Neural cell (in vitro differentiated cells): ENCODE results near the gene PRDM15. TPM values are rescaled to one million over a fixed set of nuclear protein-coding genes. Genes with fewer than 3 reads are reported as not detected.

ENCODE experiments used
- H2AFZ ChIP-seq: fragments of 200-600, 300-800 bp; sonication (generic), shearing (Covaris generic); 2 replicates; pipeline ENCODE4 v1.6.0; 2014; ENCODE audit warnings: low read depth, mild to moderate bottlenecking, antibody characterized with exemption, low read length, moderate library complexity
- H3F3A ChIP-seq: fragments of 200-600 bp; shearing (Covaris generic); 2 replicates; pipeline ENCODE4 v1.6.1; 2016; ENCODE audit warnings: mild to moderate bottlenecking, moderate library complexity, mixed read lengths, antibody characterized with exemption, low read length; ENCODE audit not compliant: insufficient read depth, poor library complexity, severe bottlenecking
- H3K27ac ChIP-seq: fragments of 200-600, 300-800 bp; sonication (generic), shearing (Covaris generic); 2 replicates; pipeline ENCODE4 v1.5.1; 2014; ENCODE audit warnings: mild to moderate bottlenecking, low read length, moderate library complexity
- H3K27me3 ChIP-seq: fragments of 300-800, 200-600 bp; sonication (generic), shearing (Covaris generic); 2 replicates; pipeline ENCODE4 v1.6.0; 2014; ENCODE audit warnings: mild to moderate bottlenecking, low read depth, low read length, moderate library complexity; ENCODE audit not compliant: insufficient read depth
- H3K36me3 ChIP-seq: fragments of 300-800, 200-600 bp; sonication (generic), shearing (Covaris generic); 2 replicates; pipeline ENCODE4 v1.5.1; 2014; ENCODE audit warnings: mild to moderate bottlenecking, antibody characterized with exemption, low read length, moderate library complexity; ENCODE audit not compliant: insufficient read depth
- H3K4me2 ChIP-seq: fragments of 300-800, 200-600 bp; sonication (generic), shearing (Covaris generic); 2 replicates; pipeline ENCODE4 v1.6.0; 2014; ENCODE audit warnings: mild to moderate bottlenecking, low read length
- H3K4me3 ChIP-seq: fragments of 300-800, 200-600 bp; sonication (generic), shearing (Covaris generic); 2 replicates; pipeline ENCODE4 v1.5.1; 2014; ENCODE audit warnings: mild to moderate bottlenecking, low read length, moderate library complexity
- H3K79me2 ChIP-seq: fragments of 200-600 bp; shearing (Covaris generic); replicated peaks from 2 replicates; pipeline ENCODE4 v1.6.0; 2014; ENCODE audit warnings: mild to moderate bottlenecking, low read length, moderate library complexity; ENCODE audit not compliant: insufficient read depth
- H3K9ac ChIP-seq: fragments of 300-800, 200-600 bp; sonication (generic), shearing (Covaris generic); 2 replicates; pipeline ENCODE4 v1.6.1; 2016; ENCODE audit warnings: mild to moderate bottlenecking, low read length, mixed read lengths
- H3K9me2 ChIP-seq: fragments of 200-600 bp; shearing (Covaris generic); 2 replicates; pipeline ENCODE4 v1.6.1; 2016; ENCODE audit warnings: mild to moderate bottlenecking, low read length, mixed read lengths; ENCODE audit not compliant: insufficient read depth
- H3K9me3 ChIP-seq: fragments of 200-600, 300-800 bp; sonication (generic), shearing (Covaris generic); 2 replicates; pipeline ENCODE4 v1.6.1; 2016; ENCODE audit warnings: mild to moderate bottlenecking, mixed run types, low read length, moderate library complexity, mixed read lengths
- H4K20me1 ChIP-seq: fragments of 200-600 bp; shearing (Covaris generic); 2 replicates; pipeline ENCODE4 v1.6.1; 2016; ENCODE audit warnings: mild to moderate bottlenecking, mixed run types; ENCODE audit not compliant: insufficient read depth
- EP300 ChIP-seq: fragments of 450-650 bp; conservative IDR thresholded peaks from 2 replicates; pipeline ENCODE4 v1.6.1; 2014; ENCODE audit warnings: antibody characterized with exemption, mild to moderate bottlenecking, moderate library complexity; ENCODE audit not compliant: poor library complexity, severe bottlenecking
- EZH2 ChIP-seq: fragments of 200-600, 300-800 bp; shearing (Covaris generic), sonication (generic); IDR thresholded peaks from 2 replicates; pipeline ENCODE4 v1.6.1; 2014; ENCODE audit warnings: antibody characterized with exemption, low read length, borderline replicate concordance, mild to moderate bottlenecking; ENCODE audit not compliant: insufficient read depth, poor library complexity, severe bottlenecking
- MXI1 ChIP-seq: fragments of 450-650 bp; conservative IDR thresholded peaks from 2 replicates; pipeline ENCODE4 v1.6.1; 2014; ENCODE audit warnings: antibody characterized with exemption, mild to moderate bottlenecking; ENCODE audit not compliant: poor library complexity, severe bottlenecking
- POLR2AphosphoS5 ChIP-seq: IDR thresholded peaks from 2 replicates; pipeline ENCODE4 v1.6.1; 2012
- RAD21 ChIP-seq: fragments of 450-650 bp; conservative IDR thresholded peaks from 2 replicates; pipeline ENCODE4 v1.6.1; 2014; ENCODE audit warnings: antibody characterized with exemption, mild to moderate bottlenecking, moderate library complexity
- SMC3 ChIP-seq: fragments of 450-650 bp; conservative IDR thresholded peaks from 2 replicates; pipeline ENCODE4 v1.6.1; 2014; ENCODE audit warnings: antibody characterized with exemption, mild to moderate bottlenecking, moderate library complexity; ENCODE audit not compliant: poor library complexity
- TAF1 ChIP-seq: IDR thresholded peaks from 2 replicates; pipeline ENCODE4 v1.6.1; 2012; ENCODE audit warnings: low read depth
- polyA plus RNA-seq: library from polyadenylated mRNA; depleted of rRNA; stranded (reverse); fragments of >200 nt; gene quantifications from 2 replicates; pipeline ENCODE4 v1.2.3, GENCODE V29; 2014
- TF ChIP-seq, protein P1 (sequence below): fragments of 450-650 bp; IDR thresholded peaks from 2 replicates; pipeline ENCODE4 v1.5.1; 2014; ENCODE audit warnings: antibody characterized with exemption, mild to moderate bottlenecking, moderate library complexity; ENCODE audit not compliant: poor library complexity, severe bottlenecking
- TF ChIP-seq, protein P2 (sequence below): IDR thresholded peaks from 2 replicates; pipeline ENCODE4 v1.6.1; 2012; ENCODE audit warnings: borderline replicate concordance

The PRDM15 gene
- polyA plus RNA-seq, 1 donor from 2014 or later: 4.1 TPM

DNA sequence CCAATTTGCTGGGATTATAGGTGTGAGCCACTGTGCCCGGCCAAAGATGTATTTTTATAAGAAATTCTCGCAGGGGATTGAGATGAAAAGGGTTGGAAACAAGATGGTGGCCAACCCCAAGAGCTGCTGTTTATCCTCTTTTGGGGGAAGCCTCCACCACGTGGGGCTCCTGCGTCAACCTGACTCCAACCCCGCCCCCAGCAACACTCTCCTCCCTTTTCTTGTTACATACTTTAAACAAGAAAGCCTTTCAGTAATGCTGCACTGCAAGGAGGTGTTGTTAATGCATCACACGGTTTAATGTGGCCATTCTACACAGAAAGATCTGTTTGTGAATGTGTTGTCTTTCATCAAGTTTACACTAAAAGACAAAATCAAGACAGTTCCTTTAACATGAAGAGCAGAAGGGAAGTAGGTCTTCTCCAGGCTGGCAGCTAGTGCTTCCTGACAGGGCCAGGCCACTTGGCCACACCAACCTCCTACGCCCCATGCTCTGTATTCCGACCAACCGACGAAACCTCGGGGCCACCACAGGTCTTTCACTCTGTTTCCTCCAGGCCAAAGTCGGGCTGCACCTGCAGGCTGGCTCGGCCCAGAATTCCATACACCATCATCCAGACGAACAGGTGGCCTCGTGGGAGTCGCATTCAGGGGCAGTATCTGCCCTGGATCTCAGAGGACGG lies 48.7 kb upstream of the PRDM15 start:
- H3K36me3 ChIP-seq: no peaks in the 10 kb centered on the region
- H3K9me2 ChIP-seq: no peaks in the 10 kb centered on the region
- H3K27ac ChIP-seq: no peak overlapping the region
- H3K9me3 ChIP-seq: no peaks in the 10 kb centered on the region
- no peak overlapping the region for H2AFZ ChIP-seq
- no peak overlapping the region for H3K4me3 ChIP-seq
- no peaks in the 10 kb centered on the region for H3K27me3 ChIP-seq
- H3F3A ChIP-seq: no peaks in the 10 kb centered on the region
- no peaks in the 10 kb centered on the region for H4K20me1 ChIP-seq
- H3K9ac ChIP-seq: no peak overlapping the region
- no peak overlapping the region for H3K4me2 ChIP-seq
- H3K79me2 ChIP-seq: no peaks in the 10 kb centered on the region
- TF ChIP-seq MXI1 (no peak), SMC3 (no peak), TAF1 (no peak), RAD21 (no peak), EP300 (no peak), EZH2 (no peak), POLR2AphosphoS5 (no peak)
- TF ChIP-seq, protein P1, sequence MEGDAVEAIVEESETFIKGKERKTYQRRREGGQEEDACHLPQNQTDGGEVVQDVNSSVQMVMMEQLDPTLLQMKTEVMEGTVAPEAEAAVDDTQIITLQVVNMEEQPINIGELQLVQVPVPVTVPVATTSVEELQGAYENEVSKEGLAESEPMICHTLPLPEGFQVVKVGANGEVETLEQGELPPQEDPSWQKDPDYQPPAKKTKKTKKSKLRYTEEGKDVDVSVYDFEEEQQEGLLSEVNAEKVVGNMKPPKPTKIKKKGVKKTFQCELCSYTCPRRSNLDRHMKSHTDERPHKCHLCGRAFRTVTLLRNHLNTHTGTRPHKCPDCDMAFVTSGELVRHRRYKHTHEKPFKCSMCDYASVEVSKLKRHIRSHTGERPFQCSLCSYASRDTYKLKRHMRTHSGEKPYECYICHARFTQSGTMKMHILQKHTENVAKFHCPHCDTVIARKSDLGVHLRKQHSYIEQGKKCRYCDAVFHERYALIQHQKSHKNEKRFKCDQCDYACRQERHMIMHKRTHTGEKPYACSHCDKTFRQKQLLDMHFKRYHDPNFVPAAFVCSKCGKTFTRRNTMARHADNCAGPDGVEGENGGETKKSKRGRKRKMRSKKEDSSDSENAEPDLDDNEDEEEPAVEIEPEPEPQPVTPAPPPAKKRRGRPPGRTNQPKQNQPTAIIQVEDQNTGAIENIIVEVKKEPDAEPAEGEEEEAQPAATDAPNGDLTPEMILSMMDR: no peak
- TF ChIP-seq, protein P2, sequence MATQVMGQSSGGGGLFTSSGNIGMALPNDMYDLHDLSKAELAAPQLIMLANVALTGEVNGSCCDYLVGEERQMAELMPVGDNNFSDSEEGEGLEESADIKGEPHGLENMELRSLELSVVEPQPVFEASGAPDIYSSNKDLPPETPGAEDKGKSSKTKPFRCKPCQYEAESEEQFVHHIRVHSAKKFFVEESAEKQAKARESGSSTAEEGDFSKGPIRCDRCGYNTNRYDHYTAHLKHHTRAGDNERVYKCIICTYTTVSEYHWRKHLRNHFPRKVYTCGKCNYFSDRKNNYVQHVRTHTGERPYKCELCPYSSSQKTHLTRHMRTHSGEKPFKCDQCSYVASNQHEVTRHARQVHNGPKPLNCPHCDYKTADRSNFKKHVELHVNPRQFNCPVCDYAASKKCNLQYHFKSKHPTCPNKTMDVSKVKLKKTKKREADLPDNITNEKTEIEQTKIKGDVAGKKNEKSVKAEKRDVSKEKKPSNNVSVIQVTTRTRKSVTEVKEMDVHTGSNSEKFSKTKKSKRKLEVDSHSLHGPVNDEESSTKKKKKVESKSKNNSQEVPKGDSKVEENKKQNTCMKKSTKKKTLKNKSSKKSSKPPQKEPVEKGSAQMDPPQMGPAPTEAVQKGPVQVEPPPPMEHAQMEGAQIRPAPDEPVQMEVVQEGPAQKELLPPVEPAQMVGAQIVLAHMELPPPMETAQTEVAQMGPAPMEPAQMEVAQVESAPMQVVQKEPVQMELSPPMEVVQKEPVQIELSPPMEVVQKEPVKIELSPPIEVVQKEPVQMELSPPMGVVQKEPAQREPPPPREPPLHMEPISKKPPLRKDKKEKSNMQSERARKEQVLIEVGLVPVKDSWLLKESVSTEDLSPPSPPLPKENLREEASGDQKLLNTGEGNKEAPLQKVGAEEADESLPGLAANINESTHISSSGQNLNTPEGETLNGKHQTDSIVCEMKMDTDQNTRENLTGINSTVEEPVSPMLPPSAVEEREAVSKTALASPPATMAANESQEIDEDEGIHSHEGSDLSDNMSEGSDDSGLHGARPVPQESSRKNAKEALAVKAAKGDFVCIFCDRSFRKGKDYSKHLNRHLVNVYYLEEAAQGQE: no peak

DNA sequence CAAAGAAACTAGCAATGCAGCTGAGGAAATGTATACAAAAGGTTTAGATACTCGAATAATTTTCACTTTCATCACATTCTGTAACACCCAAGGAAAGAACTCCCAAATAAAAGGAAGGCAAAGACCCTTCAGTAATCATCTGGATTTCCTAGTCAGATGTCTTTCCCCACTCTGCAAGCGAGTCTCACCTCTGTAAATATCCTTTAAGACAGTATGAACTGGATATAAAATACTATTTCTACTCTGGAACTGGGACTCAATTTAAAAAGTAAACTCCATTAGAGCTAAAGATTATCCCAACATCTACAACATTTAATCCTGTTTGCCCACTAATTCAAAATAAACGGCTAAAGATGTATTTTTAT lies 47.6 kb upstream of the PRDM15 start:
- Histone ChIP-seq H3K9me3 (no peaks in the 10 kb centered on the region), H3K9ac (no peak overlapping the region), H3K79me2 (no peaks in the 10 kb centered on the region), H3K27ac (no peak overlapping the region), H3K36me3 (no peaks in the 10 kb centered on the region), H3F3A (no peaks in the 10 kb centered on the region), H3K4me3 (no peak overlapping the region), H2AFZ (no peak overlapping the region), H3K27me3 (no peaks in the 10 kb centered on the region), H3K4me2 (no peak overlapping the region), H4K20me1 (no peaks in the 10 kb centered on the region), H3K9me2 (no peaks in the 10 kb centered on the region)
- TF ChIP-seq TAF1 (no peak), POLR2AphosphoS5 (no peak), MXI1 (no peak), RAD21 (no peak), EZH2 (no peak), EP300 (no peak), SMC3 (no peak)
- TF ChIP-seq, protein P2: no peak
- TF ChIP-seq, protein P1: no peak
